GM12891 (cell line): ENCODE results near the gene MGLL.

ENCODE experiments used
- POLR2A ChIP-seq: IDR thresholded peaks from 2 replicates; pipeline ENCODE4 v1.6.1; 2011; ENCODE audit warnings: low read depth, low read length, control low read depth
- POLR2AphosphoS5 ChIP-seq: IDR thresholded peaks from 2 replicates; pipeline ENCODE4 v1.6.1; 2011; ENCODE audit warnings: low read depth, low read length, control low read depth
- TAF1 ChIP-seq: IDR thresholded peaks from 2 replicates; pipeline ENCODE4 v1.6.1; 2011; ENCODE audit warnings: low read depth, low read length, control low read depth

DNA sequence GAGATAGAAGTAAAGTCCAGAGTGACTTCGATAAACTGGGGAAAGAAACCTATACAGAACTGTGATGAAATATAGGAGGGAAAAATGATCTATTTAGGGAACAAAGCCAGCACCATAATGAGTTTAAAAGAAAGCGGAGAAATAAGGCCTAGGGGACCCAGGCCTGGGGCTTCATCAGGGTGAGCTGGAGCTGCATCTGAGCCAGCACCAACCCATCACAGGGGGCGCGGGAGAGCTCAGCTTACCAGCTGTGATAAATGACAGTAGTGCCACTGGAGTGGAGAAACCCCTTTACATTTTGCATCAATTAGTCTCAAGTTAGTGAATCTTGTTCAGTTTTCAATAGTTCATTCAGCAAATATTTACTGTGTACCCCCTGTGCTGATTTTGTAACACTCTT, 172.1 kb downstream of the MGLL start:
- no peak for TF ChIP-seq POLR2AphosphoS5
- no peak for TF ChIP-seq POLR2A
- TF ChIP-seq TAF1, result no peak
